Measurements from ENCODE around the gene MBIP. TPM values are rescaled to one million over a fixed set of nuclear protein-coding genes. Genes with fewer than 3 reads are reported as not detected.
A peak's percentile ranks its signal among the peaks of the same experiment; 100 is the strongest.

The MBIP gene
- total RNA-seq, 6 experiments from 2014 or later: 8.2 to 13.4 (median 10.3) TPM

GRCh38 chr14:36300337-36300736 lies 20.1 kb downstream of the MBIP start:
- no peak for DNase-seq
- no peaks in the 10 kb centered on the region for H3K4me1 ChIP-seq
- no peak overlapping the region for H3K27ac ChIP-seq
- TF ChIP-seq POLR2A (IDR thresholded peaks at IDR 0.05): no peak
- no peak for TF ChIP-seq CTCF (IDR thresholded peaks at IDR 0.05)
- no peaks in the 10 kb centered on the region for H3K9me3 ChIP-seq
- ATAC-seq: peak in 3 of 4 donors; percentile 38 to 89 (median 56)
- peaks cover 0 to 29% (median 12%) of the 10 kb centered on the region in 4 donors for H3K36me3 ChIP-seq
- no peak overlapping the region for H3K4me3 ChIP-seq
- no peaks in the 10 kb centered on the region for H3K27me3 ChIP-seq
- intact Hi-C loops (cut with DNase I): no loop called here

GRCh38 chr14:36295642-36296627 lies 24.5 kb downstream of the MBIP start:
- Histone ChIP-seq H3K27me3 (no peaks in the 10 kb centered on the region), H3K4me3 (no peak overlapping the region), H3K9me3 (no peaks in the 10 kb centered on the region), H3K36me3 (peaks cover 0 to 29% (median 10%) of the 10 kb centered on the region in 4 donors), H3K27ac (no peak overlapping the region), H3K4me1 (no peaks in the 10 kb centered on the region)
- TF ChIP-seq POLR2A (IDR thresholded peaks at IDR 0.05): no peak
- TF ChIP-seq CTCF (IDR thresholded peaks at IDR 0.05): no peak
- DNase-seq (no peak), ATAC-seq (no peak)
- 43% methylated on average over 3 of the region's 4 CpGs for WGBS (ENCODE audit: insufficient coverage, low coverage, low lambda C conversion rate, missing lambda C conversion rate)
- intact Hi-C loops (cut with DNase I): no loop called here

GRCh38 chr14:36294543-36294942 lies 25.9 kb downstream of the MBIP start:
- no peak for ATAC-seq

GRCh38 chr14:36293824-36294223 lies 26.6 kb downstream of the MBIP start:
- H3K4me3 ChIP-seq: no peak overlapping the region
- H3K27ac ChIP-seq: no peak overlapping the region
- ATAC-seq (peak in 1 of 4 donors; percentile 16), DNase-seq (no peak)
- intact Hi-C loops (cut with DNase I): no loop called here
- no peaks in the 10 kb centered on the region for H3K9me3 ChIP-seq
- H3K4me1 ChIP-seq: no peaks in the 10 kb centered on the region
- H3K27me3 ChIP-seq: no peaks in the 10 kb centered on the region
- 0% methylated on average over 1 of the region's 1 CpG for WGBS (ENCODE audit: insufficient coverage, low coverage, low lambda C conversion rate, missing lambda C conversion rate)
- no peak for TF ChIP-seq CTCF (IDR thresholded peaks at IDR 0.05)
- no peak for TF ChIP-seq POLR2A (IDR thresholded peaks at IDR 0.05)
- peaks cover 0 to 21% (median 7%) of the 10 kb centered on the region in 4 donors for H3K36me3 ChIP-seq

More at GRCh38 chr14:36294543-36294942, 25.9 kb downstream of the MBIP start:
- Histone ChIP-seq H3K4me3 (no peak overlapping the region), H3K27me3 (no peaks in the 10 kb centered on the region), H3K9me3 (no peaks in the 10 kb centered on the region), H3K27ac (no peak overlapping the region), H3K4me1 (no peaks in the 10 kb centered on the region), H3K36me3 (peaks cover 0 to 28% (median 10%) of the 10 kb centered on the region in 4 donors)
- no peak for DNase-seq
- 95% methylated on average over 4 of the region's 4 CpGs for WGBS (ENCODE audit: insufficient coverage, low coverage, low lambda C conversion rate, missing lambda C conversion rate)
- no peak for TF ChIP-seq CTCF (IDR thresholded peaks at IDR 0.05)
- intact Hi-C loops (cut with DNase I): no loop called here

Data from right lobe of liver (tissue), 6 donors.